ENCODE results near the gene CAMK2B.

GRCh38 chr7:44212018-44212417 is 113.4 kb downstream of the CAMK2B start:
- TF ChIP-seq CTCF (IDR thresholded peaks at IDR 0.05; ENCODE audit: insufficient read depth, low read length, poor library complexity, severe bottlenecking) (no peak), EZH2phosphoT487 (conservative IDR thresholded peaks at IDR 0.05; ENCODE audit: low read length) (no peak)
